PC-3 (cell line): Measurements from ENCODE around the gene NMUR1.

Experiments
- EZH2 ChIP-seq: fragments of 300-600 bp; sonication (generic); IDR thresholded peaks from one replicate; pipeline ENCODE4 v1.6.1; 2017; ENCODE audit warnings: antibody characterized with exemption, mild to moderate bottlenecking, low read length; ENCODE audit not compliant: unreplicated experiment
- EZH2phosphoT487 ChIP-seq: fragments of 300-600 bp; sonication (generic); IDR thresholded peaks from 2 replicates; pipeline ENCODE4 v1.6.1; 2018; ENCODE audit warnings: mild to moderate bottlenecking, antibody characterized with exemption, low read length, borderline replicate concordance
- TF ChIP-seq, protein P1 (sequence below): fragments of 300-600 bp; sonication (generic); conservative IDR thresholded peaks from 2 replicates; pipeline ENCODE4 v1.5.1; 2017; ENCODE audit warnings: antibody characterized with exemption, low read depth, mild to moderate bottlenecking, low read length

GRCh38 chr2:231539991-231540390, 9.7 kb upstream of the NMUR1 start:
- TF ChIP-seq, protein P1, sequence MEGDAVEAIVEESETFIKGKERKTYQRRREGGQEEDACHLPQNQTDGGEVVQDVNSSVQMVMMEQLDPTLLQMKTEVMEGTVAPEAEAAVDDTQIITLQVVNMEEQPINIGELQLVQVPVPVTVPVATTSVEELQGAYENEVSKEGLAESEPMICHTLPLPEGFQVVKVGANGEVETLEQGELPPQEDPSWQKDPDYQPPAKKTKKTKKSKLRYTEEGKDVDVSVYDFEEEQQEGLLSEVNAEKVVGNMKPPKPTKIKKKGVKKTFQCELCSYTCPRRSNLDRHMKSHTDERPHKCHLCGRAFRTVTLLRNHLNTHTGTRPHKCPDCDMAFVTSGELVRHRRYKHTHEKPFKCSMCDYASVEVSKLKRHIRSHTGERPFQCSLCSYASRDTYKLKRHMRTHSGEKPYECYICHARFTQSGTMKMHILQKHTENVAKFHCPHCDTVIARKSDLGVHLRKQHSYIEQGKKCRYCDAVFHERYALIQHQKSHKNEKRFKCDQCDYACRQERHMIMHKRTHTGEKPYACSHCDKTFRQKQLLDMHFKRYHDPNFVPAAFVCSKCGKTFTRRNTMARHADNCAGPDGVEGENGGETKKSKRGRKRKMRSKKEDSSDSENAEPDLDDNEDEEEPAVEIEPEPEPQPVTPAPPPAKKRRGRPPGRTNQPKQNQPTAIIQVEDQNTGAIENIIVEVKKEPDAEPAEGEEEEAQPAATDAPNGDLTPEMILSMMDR = no peak
- TF ChIP-seq EZH2 (no peak), EZH2phosphoT487 (no peak)
